B cell (primary cell): Measurements from ENCODE around the gene HDAC9. TPM values are rescaled to one million over a fixed set of nuclear protein-coding genes. Genes with fewer than 3 reads are reported as not detected.

Experiments
- ATAC-seq: fragments of 200-7000 bp; cut with Tn5 transposase; one replicate; pipeline ENCODE4 v1.10.0; 2021; ENCODE audit warnings: low read depth, mild to moderate bottlenecking, moderate number of reproducible peaks, moderate library complexity
- CTCF ChIA-PET: fragments of 350-600 bp; sonication (Branson Sonifier 250); formaldehyde crosslinking; loops from one replicate; lab custom pipeline; 2021; ENCODE audit warnings: antibody characterized with exemption, inconsistent platforms; lab: Charles Lee
- POLR2A ChIA-PET: fragments of 350-600 bp; sonication (Branson Sonifier 250); formaldehyde crosslinking; loops from one replicate; lab custom pipeline; 2021; ENCODE audit warnings: antibody characterized with exemption; lab: Charles Lee
- DNase-seq: peaks from one replicate; pipeline ENCODE4 v3.0.0; 2013
- H2AFZ ChIP-seq: 2 replicates; pipeline ENCODE4 v1.6.1; 2012; ENCODE audit warnings: mild to moderate bottlenecking, low read depth, low read length; ENCODE audit not compliant: insufficient read depth, poor library complexity, severe bottlenecking
- H3K27ac ChIP-seq, 2 donors: 1 replicate in 1 of 2; 2 replicates in 1 of 2; pipeline ENCODE4 v1.5.1; 2012 to 2013; ENCODE audit warnings: low read length in 2 of 2, mild to moderate bottlenecking in 2 of 2, moderate library complexity in 1 of 2
- H3K27me3 ChIP-seq, 4 experiments: fragments of 200-600 bp in 1 of 4; sonication (generic) in 1 of 4; replicated peaks in 1 of 4; 1 replicate in 2 of 4; 2 replicates in 2 of 4; pipeline versions ENCODE4 v1.6.1 to v1.7.0; 2013 to 2016; ENCODE audit warnings: low read length in 3 of 4, mild to moderate bottlenecking in 2 of 4, mixed read lengths in 1 of 4, moderate library complexity in 1 of 4; ENCODE audit not compliant: insufficient read depth in 4 of 4, control insufficient read depth in 3 of 4; ENCODE audit errors: control extremely low read depth in 1 of 4
- H3K36me3 ChIP-seq, 2 experiments: replicated peaks in 1 of 2; 1 replicate in 1 of 2; 2 replicates in 1 of 2; pipeline versions ENCODE4 v1.6.1 to v1.7.1; 2013; ENCODE audit warnings: low read length in 1 of 2; ENCODE audit not compliant: insufficient read depth in 2 of 2, control insufficient read depth in 1 of 2; ENCODE audit errors: control extremely low read depth in 1 of 2, extremely low read depth in 1 of 2
- H3K4me1 ChIP-seq, 2 donors: fragments of 200-600 bp in 1 of 2; sonication (generic) in 1 of 2; 1 replicate in 1 of 2; 2 replicates in 1 of 2; pipeline versions ENCODE4 v1.5.1 to v1.6.1; 2013 to 2017; ENCODE audit warnings: low read length in 2 of 2; ENCODE audit not compliant: control insufficient read depth in 2 of 2, insufficient read depth in 2 of 2
- H3K4me2 ChIP-seq: replicated peaks from 2 replicates; pipeline ENCODE3; 2012; ENCODE audit warnings: mild to moderate bottlenecking, low read depth, low read length; ENCODE audit not compliant: poor library complexity, severe bottlenecking
- H3K4me3 ChIP-seq, 5 experiments: fragments of 200-600 bp in 1 of 5; sonication (generic) in 1 of 5; 1 replicate in 3 of 5; 2 replicates in 2 of 5; pipeline versions ENCODE4 v1.5.1 to v1.7.0; 2011 to 2016; ENCODE audit warnings: low read length in 4 of 5, mild to moderate bottlenecking in 4 of 5, low read depth in 2 of 5, control low read depth in 1 of 5, moderate library complexity in 1 of 5; ENCODE audit not compliant: insufficient read depth in 1 of 5; ENCODE audit errors: control extremely low read depth in 1 of 5, extremely low read depth in 1 of 5
- H3K79me2 ChIP-seq: fragments of 200-600 bp; sonication (generic); one replicate; pipeline ENCODE4 v1.6.0; 2016; ENCODE audit warnings: low read length; ENCODE audit not compliant: control insufficient read depth, insufficient read depth
- H3K9ac ChIP-seq: fragments of 200-600 bp; sonication (generic); 2 replicates; pipeline ENCODE4 v1.6.1; 2017; ENCODE audit warnings: mild to moderate bottlenecking, low read length, moderate library complexity
- H3K9me3 ChIP-seq, 3 donors: one replicate each; pipeline versions ENCODE4 v1.6.1 to v1.7.1; 2013; ENCODE audit warnings: low read length in 2 of 3; ENCODE audit not compliant: control insufficient read depth in 2 of 3, insufficient read depth in 1 of 3; ENCODE audit errors: control extremely low read depth in 1 of 3
- H4K20me1 ChIP-seq: 2 replicates; pipeline ENCODE4 v1.6.0; 2012; ENCODE audit warnings: mild to moderate bottlenecking, low read length; ENCODE audit not compliant: insufficient read depth, control insufficient read depth, poor library complexity, severe bottlenecking
- H3K27ac Mint-ChIP-seq: one replicate; pipeline ENCODE4 v1.8.0; 2021; ENCODE audit warnings: mixed read lengths
- H3K27me3 Mint-ChIP-seq: one replicate; pipeline ENCODE4 v1.8.0; 2021; ENCODE audit warnings: mixed read lengths
- H3K4me1 Mint-ChIP-seq: one replicate; pipeline ENCODE4 v1.8.0; 2021; ENCODE audit warnings: mixed read lengths
- H3K4me3 Mint-ChIP-seq: one replicate; pipeline ENCODE4 v1.8.0; 2021; ENCODE audit warnings: mixed read lengths
- H3K9me3 Mint-ChIP-seq: one replicate; pipeline ENCODE4 v1.8.0; 2022; ENCODE audit warnings: mixed read lengths; ENCODE audit not compliant: insufficient read depth
- EZH2 ChIP-seq: IDR thresholded peaks from 2 replicates; pipeline ENCODE4 v1.6.1; 2012; ENCODE audit warnings: borderline replicate concordance, low read depth, mild to moderate bottlenecking, moderate library complexity, low read length; ENCODE audit not compliant: insufficient read depth, poor library complexity, severe bottlenecking
- WGBS: methylation state at CpG from one replicate; pipeline ENCODE4 v1.1.5; 2013; ENCODE audit warnings: missing lambda C conversion rate; ENCODE audit not compliant: insufficient coverage; 5-methylcytosine and 5-hydroxymethylcytosine counted together
- intact Hi-C: fragments of 100-400 bp; cut with micrococcal nuclease; formaldehyde crosslinking; loops from one replicate; pipeline ENCODE4 v1.10.0; 2022
- polyA minus RNA-seq: library from RNA; depleted of rRNA, polyadenylated mRNA; stranded (reverse); fragments of >200 nt; gene quantifications from 2 replicates; pipeline ENCODE4 v1.2.3, GENCODE V29; 2012
- polyA plus RNA-seq: library from polyadenylated mRNA; depleted of rRNA; stranded (reverse); fragments of >200 nt; gene quantifications from 2 replicates; pipeline ENCODE4 v1.2.3, GENCODE V29; 2012
- total RNA-seq, 2 donors: library from RNA; stranded (reverse); fragments of 120-200 nt in 1 of 2; gene quantifications; 1 replicate in 1 of 2; 2 replicates in 1 of 2; pipeline versions ENCODE4 v1.2.3 to v1.2.4, GENCODE V29; 2013 to 2022
- TF ChIP-seq, protein P1 (sequence below): fragments of 200-600 bp; IDR thresholded peaks from one replicate; pipeline ENCODE4 v1.8.0; 2022; ENCODE audit warnings: antibody characterized with exemption, mild to moderate bottlenecking

HDAC9 gene
- total RNA-seq (64.8 and 67.7 TPM in 2 replicates), polyA plus RNA-seq (49.1 and 86.1 TPM in 2 replicates), polyA minus RNA-seq (135 and 158 TPM in 2 replicates)
- total RNA-seq (2013): 200 TPM

DNA sequence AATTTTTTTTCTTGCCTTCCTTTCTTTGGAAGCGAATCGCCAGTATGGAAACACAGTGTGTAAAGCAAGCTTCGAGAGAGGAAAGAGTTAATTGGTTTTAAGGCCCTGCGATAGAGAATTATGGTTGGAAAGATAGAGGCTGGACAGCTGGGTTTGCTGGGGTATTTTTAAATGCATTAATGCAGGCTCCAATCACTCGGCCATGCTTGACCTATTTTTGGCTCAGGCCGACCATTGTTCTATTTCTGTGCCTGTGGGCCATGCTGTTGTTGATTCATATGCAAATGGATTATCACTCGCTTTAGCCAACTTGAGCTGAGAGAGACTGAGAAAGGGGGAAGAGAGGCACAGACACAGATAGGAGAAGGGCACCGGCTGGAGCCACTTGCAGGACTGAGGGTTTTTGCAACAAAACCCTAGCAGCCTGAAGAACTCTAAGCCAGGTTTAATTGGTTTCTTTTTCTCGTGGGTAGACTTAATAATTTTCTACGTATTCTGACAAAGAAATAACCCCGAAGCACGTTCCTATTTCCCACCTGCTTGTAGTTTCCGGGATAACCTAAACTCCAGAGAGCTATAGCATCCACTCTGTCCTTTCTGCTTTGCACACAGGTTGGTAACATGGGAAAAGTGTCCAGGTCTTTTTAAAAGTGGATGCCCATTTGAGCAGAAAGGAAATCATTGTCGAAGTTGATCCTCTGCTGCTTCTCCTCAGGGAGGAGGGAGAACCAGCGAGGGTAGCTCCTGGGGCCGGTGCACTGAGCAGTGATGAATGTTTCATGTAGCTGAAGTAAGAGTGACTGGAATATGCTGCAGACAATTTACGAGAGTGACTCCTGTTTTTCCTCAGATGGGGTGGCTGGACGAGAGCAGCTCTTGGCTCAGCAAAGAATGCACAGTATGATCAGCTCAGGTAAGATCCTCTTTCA lies at the start of gene HDAC9:
TSS of gene HDAC9 (plus strand) at position 338 of the 929 bp plus-strand sequence. CDS start at position 892, 554 bp downstream.
- DNase-seq: peak; percentile 77
- POLR2A ChIA-PET: interaction anchor here (0.8 to 2.5 kb wide), 6 partner anchors 10 to 94 kb away, joined by 3 to 9 read pairs (median 5); no protein-coding TSS in a partner anchor
- peak within 1 kb of the TSS; percentile 90 for H3K9ac ChIP-seq

More for the DNA sequence above, at the start of gene HDAC9:
- peak; percentile 90 for ATAC-seq
- no peaks in the 10 kb centered on the region for H3K27me3 ChIP-seq
- intact Hi-C loops: loop anchor here (1.0 to 2.0 kb wide), 4 partner anchors 13 to 139 kb away; no protein-coding TSS in a partner anchor
- WGBS: 7% methylated on average over 12 of the region's 18 CpGs
- Mint-ChIP-seq H3K4me1 (peaks cover 57% of the 10 kb centered on the region), H3K27me3 (no peaks in the 10 kb centered on the region), H3K9me3 (no peaks in the 10 kb centered on the region), H3K4me3 (peak within 1 kb of the TSS; percentile 80), H3K27ac (peak within 1 kb of the TSS; percentile 82)
- no peaks in the 10 kb centered on the region for H4K20me1 ChIP-seq
- peak within 1 kb of the TSS; percentile 65 to 80 for H3K27ac ChIP-seq
- no peak for TF ChIP-seq EZH2
- TF ChIP-seq, protein P1, sequence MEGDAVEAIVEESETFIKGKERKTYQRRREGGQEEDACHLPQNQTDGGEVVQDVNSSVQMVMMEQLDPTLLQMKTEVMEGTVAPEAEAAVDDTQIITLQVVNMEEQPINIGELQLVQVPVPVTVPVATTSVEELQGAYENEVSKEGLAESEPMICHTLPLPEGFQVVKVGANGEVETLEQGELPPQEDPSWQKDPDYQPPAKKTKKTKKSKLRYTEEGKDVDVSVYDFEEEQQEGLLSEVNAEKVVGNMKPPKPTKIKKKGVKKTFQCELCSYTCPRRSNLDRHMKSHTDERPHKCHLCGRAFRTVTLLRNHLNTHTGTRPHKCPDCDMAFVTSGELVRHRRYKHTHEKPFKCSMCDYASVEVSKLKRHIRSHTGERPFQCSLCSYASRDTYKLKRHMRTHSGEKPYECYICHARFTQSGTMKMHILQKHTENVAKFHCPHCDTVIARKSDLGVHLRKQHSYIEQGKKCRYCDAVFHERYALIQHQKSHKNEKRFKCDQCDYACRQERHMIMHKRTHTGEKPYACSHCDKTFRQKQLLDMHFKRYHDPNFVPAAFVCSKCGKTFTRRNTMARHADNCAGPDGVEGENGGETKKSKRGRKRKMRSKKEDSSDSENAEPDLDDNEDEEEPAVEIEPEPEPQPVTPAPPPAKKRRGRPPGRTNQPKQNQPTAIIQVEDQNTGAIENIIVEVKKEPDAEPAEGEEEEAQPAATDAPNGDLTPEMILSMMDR: no peak
- H3K9me3 ChIP-seq: no peaks in the 10 kb centered on the region
- peaks cover 25 to 50% of the 10 kb centered on the region in 2 donors for H3K4me1 ChIP-seq
- peaks cover 65% of the 10 kb centered on the region for H3K79me2 ChIP-seq
- H3K4me3 ChIP-seq: peak within 1 kb of the TSS; percentile 52 to 87 (median 75)
- peak within 1 kb of the TSS; percentile 82 for H3K4me2 ChIP-seq
- peak within 1 kb of the TSS; percentile 56 for H2AFZ ChIP-seq
- CTCF ChIA-PET: interaction anchor here (0.8 to 6.2 kb wide), 25 partner anchors 10 to 170 kb away, joined by 3 to 58 read pairs (median 4); no protein-coding TSS in a partner anchor
- no peaks in the 10 kb centered on the region for H3K36me3 ChIP-seq
